ENCODE results near the gene LMNA. TPM values are rescaled to one million over a fixed set of nuclear protein-coding genes. Genes with fewer than 3 reads are reported as not detected.

LMNA gene
- total and polyA plus RNA-seq, 8 donors: 53.1 to 630 (median 244) TPM

DNA sequence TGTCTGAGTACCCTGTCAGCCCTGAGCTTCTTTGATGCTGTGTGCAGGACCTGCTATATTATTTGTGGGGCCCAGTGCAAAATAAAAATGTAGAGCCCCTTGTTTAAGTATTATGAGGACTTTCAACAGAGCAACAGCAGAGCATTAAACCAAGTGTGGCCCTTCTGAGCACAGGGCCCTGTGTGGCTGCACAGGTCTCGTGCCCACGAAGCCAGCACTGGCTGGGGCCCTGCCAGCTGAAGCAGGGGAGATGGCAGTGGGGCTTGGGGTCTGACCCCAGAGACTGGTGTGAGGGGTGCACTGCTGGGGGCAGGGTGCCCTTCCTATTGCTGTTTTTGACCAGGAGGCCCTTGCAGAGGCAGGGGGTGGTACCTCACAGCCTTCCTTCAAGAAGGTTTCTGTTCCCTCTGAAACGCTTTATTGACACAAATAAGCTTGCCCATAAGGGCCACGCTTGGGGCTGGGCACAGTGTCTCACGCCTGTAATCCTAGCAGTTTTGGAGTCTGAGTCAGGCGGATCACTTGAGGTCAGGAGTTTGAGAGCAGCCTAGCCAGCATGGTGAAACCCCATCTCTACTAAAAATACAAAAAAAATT, 36.7 kb downstream of the LMNA start:
- WGBS, 5 donors: 64 to 74% (median 70%) methylated on average over 5 to 6 of the region's 6 CpGs
- Histone ChIP-seq H3K4me1 (peaks cover 11 to 53% (median 21%) of the 10 kb centered on the region in 4 donors), H3K27ac (no peak overlapping the region), H3K27me3 (peaks cover 0 to 19% (median 5%) of the 10 kb centered on the region in 3 donors), H3K9me3 (no peaks in the 10 kb centered on the region), H3K36me3 (no peaks in the 10 kb centered on the region), H3K4me3 (no peak overlapping the region)
- no peak for DNase-seq
- no peak for TF ChIP-seq POLR2AphosphoS5 (IDR thresholded peaks at IDR 0.05)
- TF ChIP-seq CTCF (IDR thresholded peaks at IDR 0.05): no peak
- no peak for TF ChIP-seq POLR2A (IDR thresholded peaks at IDR 0.05)
- no peak for TF ChIP-seq EP300 (IDR thresholded peaks at IDR 0.05)
- intact Hi-C loops (cut with DNase I; ENCODE audit: low total_unique reads): no loop called here

DNA sequence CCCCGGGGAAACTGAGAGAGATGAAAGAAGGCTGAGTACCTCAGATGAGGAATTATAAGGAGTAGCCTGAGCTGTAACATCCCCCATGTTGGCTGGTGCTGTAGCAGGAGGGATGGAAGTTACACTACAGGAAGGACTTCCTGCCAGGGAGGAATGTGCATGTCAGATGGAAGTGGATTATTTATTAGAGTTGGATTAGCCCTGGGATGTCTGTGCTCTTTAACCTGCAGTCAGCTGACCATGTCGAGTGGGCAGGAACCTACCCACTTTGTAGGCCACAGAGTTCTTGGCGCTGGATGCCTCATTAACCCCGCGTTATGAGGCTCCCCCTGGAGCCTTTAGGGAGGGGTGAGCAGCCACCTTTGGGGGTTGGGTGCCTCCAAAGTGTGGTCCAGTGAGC, 38.1 kb downstream of the LMNA start:
- Histone ChIP-seq H3K9me3 (no peaks in the 10 kb centered on the region), H3K4me3 (no peak overlapping the region), H3K27ac (no peak overlapping the region), H3K27me3 (peaks cover 0 to 19% (median 5%) of the 10 kb centered on the region in 3 donors), H3K4me1 (peaks cover 0 to 39% (median 7%) of the 10 kb centered on the region in 4 donors), H3K36me3 (no peaks in the 10 kb centered on the region)
- WGBS, 5 donors: 60 to 74% (median 67%) methylated on average over 5 of the region's 5 CpGs
- intact Hi-C loops (cut with DNase I; ENCODE audit: low total_unique reads): no loop called here
- no peak for DNase-seq
- TF ChIP-seq CTCF (IDR thresholded peaks at IDR 0.05): no peak
- no peak for TF ChIP-seq EP300 (IDR thresholded peaks at IDR 0.05)
- no peak for TF ChIP-seq POLR2A (IDR thresholded peaks at IDR 0.05)
- no peak for TF ChIP-seq POLR2AphosphoS5 (IDR thresholded peaks at IDR 0.05)

- 33 to 47% (median 44%) methylated on average over 10 of the region's 10 CpGs for WGBS, 5 donors
- Histone ChIP-seq H3K4me1 (peaks cover 0 to 35% (median 4%) of the 10 kb centered on the region in 4 donors), H3K36me3 (peaks cover 0 to 5% (median 0%) of the 10 kb centered on the region in 4 donors), H3K9me3 (no peaks in the 10 kb centered on the region), H3K27me3 (peaks cover 0 to 19% (median 5%) of the 10 kb centered on the region in 3 donors), H3K4me3 (peak within 1 kb of the TSS in 3 of 4 donors; percentile 4 to 29 (median 24)), H3K27ac (peak within 1 kb of the TSS in 4 of 5 donors; percentile 0 to 67 (median 42))
- TF ChIP-seq POLR2AphosphoS5 (IDR thresholded peaks at IDR 0.05): peak in 1 of 3 donors; percentile 16
- no peak for TF ChIP-seq EP300 (IDR thresholded peaks at IDR 0.05)
- TF ChIP-seq CTCF (IDR thresholded peaks at IDR 0.05): no peak
- no peak for TF ChIP-seq POLR2A (IDR thresholded peaks at IDR 0.05)
- DNase-seq: peak; percentile 83 to 93
- intact Hi-C loops (cut with DNase I; ENCODE audit: low total_unique reads): no loop called here
These were observed 38.9 kb downstream of the LMNA start, which contains the start of gene SEMA4A for GRCh38 chr1:156153362-156153761. Gene SEMA4A, plus strand, starts transcription at chr1:156153585. Its CDS starts 994 bp downstream, at chr1:156154579.

DNA sequence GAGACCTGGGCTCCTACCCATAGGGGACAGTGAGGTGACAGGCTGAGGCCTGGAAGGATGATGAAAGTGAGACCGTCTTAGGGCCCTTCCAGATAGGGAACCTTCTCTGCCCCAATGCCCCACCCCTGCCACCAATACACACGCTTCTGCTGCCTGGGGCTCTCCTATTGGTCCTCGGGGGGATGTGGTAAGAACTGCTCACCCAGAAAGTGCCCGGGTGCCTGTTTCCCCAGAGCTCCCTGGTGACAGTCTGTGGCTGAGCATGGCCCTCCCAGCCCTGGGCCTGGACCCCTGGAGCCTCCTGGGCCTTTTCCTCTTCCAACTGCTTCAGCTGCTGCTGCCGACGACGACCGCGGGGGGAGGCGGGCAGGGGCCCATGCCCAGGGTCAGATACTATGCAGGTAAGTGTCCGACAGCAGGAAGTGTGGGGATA, 39.8 kb downstream of the LMNA start:
- peak overlapping the region in 2 of 4 donors; percentile 24 to 29 for H3K4me3 ChIP-seq
- TF ChIP-seq POLR2A (IDR thresholded peaks at IDR 0.05) (no peak), EP300 (IDR thresholded peaks at IDR 0.05) (no peak), CTCF (IDR thresholded peaks at IDR 0.05) (no peak), POLR2AphosphoS5 (IDR thresholded peaks at IDR 0.05) (no peak)
- intact Hi-C loops (cut with DNase I; ENCODE audit: low total_unique reads): no loop called here
- peak; percentile 41 to 46 for DNase-seq
- H3K27me3 ChIP-seq: peaks cover 0 to 19% (median 5%) of the 10 kb centered on the region in 3 donors
- H3K4me1 ChIP-seq: peaks cover 0 to 27% (median 4%) of the 10 kb centered on the region in 4 donors
- H3K36me3 ChIP-seq: peaks cover 0 to 9% (median 1%) of the 10 kb centered on the region in 4 donors
- 56 to 69% (median 63%) methylated on average over 11 of the region's 11 CpGs for WGBS, 5 donors
- no peaks in the 10 kb centered on the region for H3K9me3 ChIP-seq
- H3K27ac ChIP-seq: peak overlapping the region in 2 of 5 donors; percentile 55 to 67

Measured in stomach (tissue), 9 donors.